Kidney (tissue), 22 donors: ENCODE data around the gene GSX2. TPM values are rescaled to one million over a fixed set of nuclear protein-coding genes. Genes with fewer than 3 reads are reported as not detected.
"Not testable (repeated sequence)": the region's sequence is repeated elsewhere in the genome, so short reads cannot be mapped to it uniquely, and the experiment has no call there.

Experiments used
- DNase-seq, 5 donors: peaks; one replicate each; pipeline ENCODE4 v3.0.0-alpha.2; 2013 to 2020
- FAIRE-seq: peaks from 2 replicates; lab custom pipeline; 2012; peaks lifted over from hg19 to GRCh38; lab: Jason Lieb, UNC
- H3K27ac ChIP-seq, 2 donors: one replicate each; pipeline ENCODE4 v1.7.0; 2013; ENCODE audit warnings: low read depth in 2 of 2, low read length in 2 of 2, inconsistent platforms in 1 of 2
- H3K27me3 ChIP-seq: one replicate; pipeline ENCODE4 v1.7.1; 2013; ENCODE audit warnings: low read length, inconsistent platforms; ENCODE audit not compliant: control insufficient read depth, insufficient read depth
- H3K36me3 ChIP-seq, 3 donors: one replicate each; pipeline versions ENCODE4 v1.7.0 to v1.7.1; 2013; ENCODE audit warnings: low read length in 3 of 3, control low read depth in 1 of 3, inconsistent platforms in 1 of 3; ENCODE audit not compliant: insufficient read depth in 3 of 3, control insufficient read depth in 2 of 3
- H3K4me1 ChIP-seq, 3 donors: one replicate each; pipeline versions ENCODE4 v1.7.0 to v1.7.1; 2013; ENCODE audit warnings: low read length in 3 of 3, inconsistent platforms in 1 of 3, low read depth in 1 of 3; ENCODE audit not compliant: control insufficient read depth in 2 of 3, insufficient read depth in 2 of 3
- H3K4me3 ChIP-seq, 3 donors: one replicate each; pipeline versions ENCODE4 v1.7.0 to v1.8.1; 2013; ENCODE audit warnings: low read length in 3 of 3, control low read depth in 1 of 3, inconsistent platforms in 1 of 3
- H3K9ac ChIP-seq, 3 donors: one replicate each; pipeline versions ENCODE4 v1.7.0 to v1.7.1; 2013; ENCODE audit warnings: low read length in 3 of 3, control low read depth in 1 of 3, inconsistent platforms in 1 of 3
- H3K9me3 ChIP-seq, 3 donors: one replicate each; pipeline versions ENCODE4 v1.7.0 to v1.7.1; 2013; ENCODE audit warnings: low read length in 3 of 3, control low read depth in 1 of 3, inconsistent platforms in 1 of 3; ENCODE audit not compliant: control insufficient read depth in 2 of 3, insufficient read depth in 1 of 3
- intact Hi-C: fragments of 100-400 bp; cut with DNase I; formaldehyde crosslinking; loops from one replicate; pipeline ENCODE4 v1.11.1; 2022
- long read RNA-seq, 10 donors: library from polyadenylated mRNA in 1 of 10; unstranded in 1 of 10; transcript quantifications; one replicate each; pipeline ENCODE4 v2.0.0 and lab custom pipeline, GENCODE V29; 2021 to 2026
- polyA plus RNA-seq: library from polyadenylated mRNA; stranded (reverse); fragments of 350-450 nt; fragmentation: Illumina TruSeq; extraction: RNeasy Lipid Tissue Mini Kit (QIAGEN cat#74804); gene quantifications from one replicate; pipeline ENCODE4 v1.2.3, GENCODE V29; 2014; ENCODE audit warnings: low read depth, low replicate concordance; ENCODE audit not compliant: insufficient read depth
- total RNA-seq: library from RNA; stranded (reverse); fragmentation: NEBNext Ultra II Directional; extraction: Animal tissue kit (Norgen Biotek cat#: 25700); gene quantifications from one replicate; pipeline ENCODE4 v1.2.1, GENCODE V29; 2021
- TF ChIP-seq, protein P1 (sequence below): IDR thresholded peaks from 3 replicates; pipeline ENCODE4 v1.5.1; 2012; ENCODE audit warnings: mild to moderate bottlenecking, moderate library complexity, borderline replicate concordance; ENCODE audit not compliant: insufficient read depth; ENCODE audit errors: extremely low read depth
- donor health status: control.
- donor health status: control.
- donor health status: control.
- donor health status: control.
- donor health status: control.
- donor health status: DM: yes; HTN: yes; CAD: no.
- donor health status: Normal renal cell carcinoma (clear cell type).

The GSX2 gene
- total RNA-seq, result not detected
- polyA plus RNA-seq, result not detected
- long read RNA-seq, donor 1, result 0 reads
- long read RNA-seq, donor 2, result 0 reads
- long read RNA-seq, donor 3, result 0 reads
- long read RNA-seq, donor 4, result 0 reads
- long read RNA-seq, donor 5, result 0 reads
- long read RNA-seq, donor 6, result 0 reads
- long read RNA-seq, donor 7, result 0 reads
- long read RNA-seq, donor 8, result 0 reads
- long read RNA-seq, donor 9, result 0 reads
- long read RNA-seq, donor 10, result 0 reads

- peaks cover 82% of the 10 kb centered on the region for H3K27me3 ChIP-seq
- intact Hi-C loops, result no loop called here
- no peaks in the 10 kb centered on the region for H3K36me3 ChIP-seq
- TF ChIP-seq, protein P1, sequence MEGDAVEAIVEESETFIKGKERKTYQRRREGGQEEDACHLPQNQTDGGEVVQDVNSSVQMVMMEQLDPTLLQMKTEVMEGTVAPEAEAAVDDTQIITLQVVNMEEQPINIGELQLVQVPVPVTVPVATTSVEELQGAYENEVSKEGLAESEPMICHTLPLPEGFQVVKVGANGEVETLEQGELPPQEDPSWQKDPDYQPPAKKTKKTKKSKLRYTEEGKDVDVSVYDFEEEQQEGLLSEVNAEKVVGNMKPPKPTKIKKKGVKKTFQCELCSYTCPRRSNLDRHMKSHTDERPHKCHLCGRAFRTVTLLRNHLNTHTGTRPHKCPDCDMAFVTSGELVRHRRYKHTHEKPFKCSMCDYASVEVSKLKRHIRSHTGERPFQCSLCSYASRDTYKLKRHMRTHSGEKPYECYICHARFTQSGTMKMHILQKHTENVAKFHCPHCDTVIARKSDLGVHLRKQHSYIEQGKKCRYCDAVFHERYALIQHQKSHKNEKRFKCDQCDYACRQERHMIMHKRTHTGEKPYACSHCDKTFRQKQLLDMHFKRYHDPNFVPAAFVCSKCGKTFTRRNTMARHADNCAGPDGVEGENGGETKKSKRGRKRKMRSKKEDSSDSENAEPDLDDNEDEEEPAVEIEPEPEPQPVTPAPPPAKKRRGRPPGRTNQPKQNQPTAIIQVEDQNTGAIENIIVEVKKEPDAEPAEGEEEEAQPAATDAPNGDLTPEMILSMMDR, result no peak
- peak within 1 kb of the TSS in 2 of 3 donors; percentile 23 to 41 for H3K4me3 ChIP-seq
- peaks cover 0 to 5% (median 4%) of the 10 kb centered on the region in 3 donors for H3K4me1 ChIP-seq
- no peak within 1 kb of the TSS for H3K9ac ChIP-seq
- peak in 2 of 5 donors; percentile 33 to 37 for DNase-seq
- no peak for FAIRE-seq
- H3K9me3 ChIP-seq, result no peaks in the 10 kb centered on the region
- H3K27ac ChIP-seq, result no peak within 1 kb of the TSS
These were observed at the start of gene GSX2 for GRCh38 chr4:54099748-54100574. Gene GSX2 (plus strand): TSS chr4:54100163. CDS start chr4:54100345, 182 bp downstream.

DNA sequence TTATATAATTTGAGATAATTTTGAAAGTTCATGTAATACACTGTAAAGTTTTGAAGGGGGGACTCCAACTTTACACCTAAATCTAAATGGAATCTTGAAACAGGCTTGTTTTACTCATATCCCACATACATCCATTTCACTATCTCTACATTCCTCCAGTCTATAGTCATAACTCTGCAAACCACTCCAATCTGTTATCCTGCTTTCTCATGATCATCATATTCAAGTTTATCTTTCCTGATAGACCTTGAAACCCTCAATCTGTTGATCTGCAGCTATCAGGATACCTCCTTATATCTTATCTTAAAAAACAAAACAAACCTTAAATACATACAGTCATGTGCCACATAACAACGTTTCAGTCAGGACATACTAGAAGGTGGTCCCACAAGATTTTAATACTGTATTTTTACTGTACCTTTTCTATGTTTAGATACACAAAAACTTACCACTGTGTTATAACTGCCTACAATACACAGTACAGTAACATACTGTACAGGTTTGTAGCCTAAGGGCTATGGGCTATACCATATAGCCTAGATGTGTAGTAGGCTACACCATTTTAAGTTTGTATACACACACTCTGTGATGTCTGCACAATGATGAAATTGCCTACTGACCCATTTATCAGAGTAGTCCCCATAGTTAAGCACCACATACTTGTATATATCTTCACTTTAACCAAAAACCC lies 49.6 kb upstream of the GSX2 start:
- Histone ChIP-seq H3K4me1 (peaks cover 0 to 8% (median 6%) of the 10 kb centered on the region in 3 donors), H3K9ac (no peak overlapping the region), H3K27ac (no peak overlapping the region), H3K4me3 (no peak overlapping the region), H3K27me3 (no peaks in the 10 kb centered on the region), H3K36me3 (peaks cover 0 to 2% (median 0%) of the 10 kb centered on the region in 3 donors), H3K9me3 (no peaks in the 10 kb centered on the region)
- FAIRE-seq (no peak), DNase-seq (no peak)
- TF ChIP-seq, protein P1, result no peak
- intact Hi-C loops, result no loop called here

GRCh38 chr4:54053322-54053721 lies 46.6 kb upstream of the GSX2 start:
- H3K4me1 ChIP-seq, result peaks cover 0 to 18% (median 18%) of the 10 kb centered on the region in 3 donors
- FAIRE-seq, result not testable (repeated sequence)

More at GRCh38 chr4:54053322-54053721, 46.6 kb upstream of the GSX2 start:
- intact Hi-C loops, H3K36me3 ChIP-seq, H3K27me3 ChIP-seq, DNase-seq, H3K4me3 ChIP-seq, H3K9ac ChIP-seq, H3K9me3 ChIP-seq: not testable (repeated sequence)
- peak overlapping the region in 1 of 2 donors; percentile 5 for H3K27ac ChIP-seq
